Esophagus muscularis mucosa (tissue), 4 donors: ENCODE measurements around the gene STOM. TPM values are rescaled to one million over a fixed set of nuclear protein-coding genes. Genes with fewer than 3 reads are reported as not detected.

Source experiments
- DNase-seq: peaks from one replicate; pipeline ENCODE4 v3.0.0-alpha.2; 2017; ENCODE audit errors: extremely low spot score
- H3K27ac ChIP-seq, 4 donors: fragments of 200-600 bp; sonication (generic); replicated peaks in 1 of 4; 1 replicate in 3 of 4; 2 replicates in 1 of 4; pipeline ENCODE4 v1.5.1; 2016 to 2019; ENCODE audit warnings: mild to moderate bottlenecking in 1 of 4
- H3K27me3 ChIP-seq, 4 donors: fragments of 200-600 bp; sonication (generic); one replicate each; pipeline versions ENCODE4 v1.5.1 to v1.6.0; 2016 to 2019
- H3K36me3 ChIP-seq, 4 donors: fragments of 200-600 bp; sonication (generic); one replicate each; pipeline ENCODE4 v1.5.1; 2016 to 2019
- H3K4me1 ChIP-seq, 4 donors: fragments of 200-600 bp; sonication (generic); one replicate each; pipeline ENCODE4 v1.5.1; 2016 to 2019
- H3K4me3 ChIP-seq, 4 donors: fragments of 200-600 bp; sonication (generic); 1 replicate in 2 of 4; 2 replicates in 2 of 4; pipeline ENCODE4 v1.5.1; 2016 to 2019; ENCODE audit warnings: mild to moderate bottlenecking in 4 of 4, moderate library complexity in 1 of 4
- H3K9me3 ChIP-seq, 4 donors: fragments of 200-600 bp; sonication (generic); 1 replicate in 3 of 4; 2 replicates in 1 of 4; pipeline ENCODE4 v1.5.1; 2016 to 2019
- EP300 ChIP-seq: sonication (generic); formaldehyde crosslinking; IDR thresholded peaks from one replicate; pipeline ENCODE4 v1.6.1; 2017; ENCODE audit warnings: antibody characterized with exemption
- POLR2A ChIP-seq: fragments of 450-650 bp; IDR thresholded peaks from one replicate; pipeline ENCODE4 v1.6.1; 2017; ENCODE audit warnings: antibody characterized with exemption, moderate library complexity, mild to moderate bottlenecking, low read depth
- POLR2AphosphoS5 ChIP-seq, 2 donors: sonication (generic); formaldehyde crosslinking; IDR thresholded peaks; one replicate each; pipeline ENCODE4 v1.6.1; 2017; ENCODE audit warnings: antibody characterized with exemption in 2 of 2
- WGBS: methylation state at CpG from one replicate; pipeline ENCODE4 v1.1.5; 2018; 5-methylcytosine and 5-hydroxymethylcytosine counted together
- intact Hi-C: fragments of 100-400 bp; cut with DNase I; formaldehyde crosslinking; loops from one replicate; pipeline ENCODE4 v1.15.1; 2023
- total RNA-seq, 4 donors: library from RNA; depleted of rRNA; stranded (reverse); fragments of >200 nt; gene quantifications; one replicate each; pipeline versions ENCODE4 v1.1.0 to v1.2.1, GENCODE V29; 2016
- TF ChIP-seq, protein P1 (sequence below), 3 experiments: fragments of 200-600 bp in 2 of 3; fragments of 450-650 bp in 1 of 3; sonication (generic) in 2 of 3; IDR thresholded peaks; one replicate each; pipeline ENCODE4 v1.5.1; 2017 to 2019; ENCODE audit warnings: antibody characterized with exemption in 3 of 3, mild to moderate bottlenecking in 2 of 3, moderate library complexity in 1 of 3

Gene STOM
- total RNA-seq, 4 donors from 2014 or later = 250 to 554 (median 444) TPM

DNA sequence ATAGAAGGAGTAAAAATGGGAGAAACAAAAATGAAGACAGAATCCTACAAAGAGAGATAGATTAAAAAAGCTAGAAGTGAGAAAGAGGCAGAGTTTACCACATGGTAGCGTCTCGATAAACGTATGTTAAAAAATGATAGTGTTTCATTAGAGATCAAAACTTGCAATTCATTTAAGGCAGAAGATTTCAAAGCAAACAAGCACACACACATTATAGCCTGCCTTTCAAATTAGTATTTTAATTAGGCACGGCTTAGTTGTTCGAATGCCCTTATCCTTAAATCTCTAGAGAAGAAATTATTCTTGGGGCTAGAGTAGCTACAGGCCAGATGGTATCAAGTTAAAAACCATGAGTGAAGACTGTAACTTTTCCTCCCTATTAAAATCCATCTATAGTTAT is 6.0 kb downstream of the STOM start:
- peaks cover 73 to 96% (median 92%) of the 10 kb centered on the region in 4 donors for H3K4me1 ChIP-seq
- DNase-seq = no peak
- intact Hi-C loops = no loop called here
- H3K4me3 ChIP-seq = peak overlapping the region; percentile 4 to 87 (median 28)
- no peaks in the 10 kb centered on the region for H3K27me3 ChIP-seq
- H3K36me3 ChIP-seq = peaks cover 0 to 13% (median 6%) of the 10 kb centered on the region in 4 donors
- no peaks in the 10 kb centered on the region for H3K9me3 ChIP-seq
- 59% methylated on average over 5 of the region's 5 CpGs for WGBS
- TF ChIP-seq EP300 (no peak), POLR2A (no peak), POLR2AphosphoS5 (IDR thresholded peaks at IDR 0.05) (no peak)
- TF ChIP-seq, protein P1, sequence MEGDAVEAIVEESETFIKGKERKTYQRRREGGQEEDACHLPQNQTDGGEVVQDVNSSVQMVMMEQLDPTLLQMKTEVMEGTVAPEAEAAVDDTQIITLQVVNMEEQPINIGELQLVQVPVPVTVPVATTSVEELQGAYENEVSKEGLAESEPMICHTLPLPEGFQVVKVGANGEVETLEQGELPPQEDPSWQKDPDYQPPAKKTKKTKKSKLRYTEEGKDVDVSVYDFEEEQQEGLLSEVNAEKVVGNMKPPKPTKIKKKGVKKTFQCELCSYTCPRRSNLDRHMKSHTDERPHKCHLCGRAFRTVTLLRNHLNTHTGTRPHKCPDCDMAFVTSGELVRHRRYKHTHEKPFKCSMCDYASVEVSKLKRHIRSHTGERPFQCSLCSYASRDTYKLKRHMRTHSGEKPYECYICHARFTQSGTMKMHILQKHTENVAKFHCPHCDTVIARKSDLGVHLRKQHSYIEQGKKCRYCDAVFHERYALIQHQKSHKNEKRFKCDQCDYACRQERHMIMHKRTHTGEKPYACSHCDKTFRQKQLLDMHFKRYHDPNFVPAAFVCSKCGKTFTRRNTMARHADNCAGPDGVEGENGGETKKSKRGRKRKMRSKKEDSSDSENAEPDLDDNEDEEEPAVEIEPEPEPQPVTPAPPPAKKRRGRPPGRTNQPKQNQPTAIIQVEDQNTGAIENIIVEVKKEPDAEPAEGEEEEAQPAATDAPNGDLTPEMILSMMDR (IDR thresholded peaks at IDR 0.05) = no peak
- peak overlapping the region; percentile 94 to 97 (median 96) for H3K27ac ChIP-seq

DNA sequence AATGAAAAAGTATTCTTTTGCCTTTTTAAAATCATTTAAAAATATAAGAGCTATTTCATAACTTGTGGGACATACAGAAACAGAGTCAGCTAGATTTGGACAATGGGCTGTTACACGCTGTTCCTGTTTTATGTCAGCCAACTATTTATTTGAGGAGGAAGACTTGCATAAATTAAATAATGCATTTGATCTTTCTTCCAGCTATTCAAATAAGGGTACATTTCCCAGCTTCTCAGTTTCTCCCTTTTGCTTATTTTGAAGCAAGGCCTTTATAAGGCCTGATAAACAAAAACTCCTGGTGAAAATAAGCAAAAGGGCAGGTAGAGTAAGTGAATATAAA is 6.5 kb downstream of the STOM start:
- DNase-seq = no peak
- intact Hi-C loops = no loop called here
- H3K27me3 ChIP-seq = no peaks in the 10 kb centered on the region
- H3K9me3 ChIP-seq = no peaks in the 10 kb centered on the region
- peak overlapping the region; percentile 4 to 87 (median 28) for H3K4me3 ChIP-seq
- peaks cover 78 to 100% (median 96%) of the 10 kb centered on the region in 4 donors for H3K4me1 ChIP-seq
- peaks cover 0 to 13% (median 6%) of the 10 kb centered on the region in 4 donors for H3K36me3 ChIP-seq
- peak overlapping the region; percentile 94 to 97 (median 96) for H3K27ac ChIP-seq
- TF ChIP-seq, protein P1 (IDR thresholded peaks at IDR 0.05) = no peak
- 10% methylated on average over 1 of the region's 1 CpG for WGBS

DNA sequence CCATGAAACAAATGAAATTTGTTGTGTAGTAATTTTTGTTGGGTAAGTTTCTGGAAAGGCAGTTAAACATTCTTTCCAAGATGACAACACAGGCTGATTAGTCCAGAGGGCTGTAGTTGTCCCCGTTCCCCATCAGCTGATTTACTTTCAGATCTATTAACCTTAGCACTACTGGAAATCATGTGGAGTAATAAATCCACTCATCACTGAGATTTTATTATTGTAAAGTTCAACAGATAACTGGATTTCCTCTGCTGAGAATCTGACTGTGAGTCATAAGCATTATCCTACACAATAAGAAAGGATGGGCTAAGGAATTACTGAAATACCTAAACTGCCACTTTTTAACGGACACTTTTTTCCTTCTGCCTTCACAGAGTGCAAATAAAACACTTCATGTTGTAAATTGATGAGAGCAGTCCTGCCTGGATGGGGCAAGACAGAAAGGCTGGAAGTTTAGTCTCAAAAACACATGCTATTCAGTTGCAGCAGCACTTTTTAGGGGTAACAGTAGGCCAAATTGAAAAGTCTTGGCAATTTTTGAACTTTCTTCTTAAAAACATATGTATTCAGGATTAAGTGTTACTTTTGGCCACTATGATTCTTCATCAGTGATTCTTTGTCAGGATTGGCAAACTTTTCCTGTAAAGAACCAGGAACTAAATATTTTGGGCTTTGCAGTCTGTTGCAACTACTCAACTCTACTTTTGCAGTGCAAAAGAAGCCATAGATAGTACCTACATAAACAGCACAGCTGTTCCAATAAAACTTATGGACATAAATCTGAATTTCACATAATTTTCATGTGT is 7.0 kb downstream of the STOM start:
- Histone ChIP-seq H3K36me3 (peaks cover 0 to 15% (median 7%) of the 10 kb centered on the region in 4 donors), H3K4me1 (peaks cover 84 to 100% (median 99%) of the 10 kb centered on the region in 4 donors), H3K9me3 (no peaks in the 10 kb centered on the region), H3K27ac (peak overlapping the region; percentile 94 to 97 (median 96)), H3K4me3 (peak overlapping the region; percentile 1 to 87 (median 28)), H3K27me3 (no peaks in the 10 kb centered on the region)
- WGBS = 4% methylated on average over 2 of the region's 2 CpGs
- TF ChIP-seq EP300 = no peak
- TF ChIP-seq, protein P1 (IDR thresholded peaks at IDR 0.05) = no peak
- TF ChIP-seq POLR2AphosphoS5 (IDR thresholded peaks at IDR 0.05) = peak in 1 of 2 donors; percentile 44
- no peak for TF ChIP-seq POLR2A
- DNase-seq = no peak
- intact Hi-C loops = no loop called here

DNA sequence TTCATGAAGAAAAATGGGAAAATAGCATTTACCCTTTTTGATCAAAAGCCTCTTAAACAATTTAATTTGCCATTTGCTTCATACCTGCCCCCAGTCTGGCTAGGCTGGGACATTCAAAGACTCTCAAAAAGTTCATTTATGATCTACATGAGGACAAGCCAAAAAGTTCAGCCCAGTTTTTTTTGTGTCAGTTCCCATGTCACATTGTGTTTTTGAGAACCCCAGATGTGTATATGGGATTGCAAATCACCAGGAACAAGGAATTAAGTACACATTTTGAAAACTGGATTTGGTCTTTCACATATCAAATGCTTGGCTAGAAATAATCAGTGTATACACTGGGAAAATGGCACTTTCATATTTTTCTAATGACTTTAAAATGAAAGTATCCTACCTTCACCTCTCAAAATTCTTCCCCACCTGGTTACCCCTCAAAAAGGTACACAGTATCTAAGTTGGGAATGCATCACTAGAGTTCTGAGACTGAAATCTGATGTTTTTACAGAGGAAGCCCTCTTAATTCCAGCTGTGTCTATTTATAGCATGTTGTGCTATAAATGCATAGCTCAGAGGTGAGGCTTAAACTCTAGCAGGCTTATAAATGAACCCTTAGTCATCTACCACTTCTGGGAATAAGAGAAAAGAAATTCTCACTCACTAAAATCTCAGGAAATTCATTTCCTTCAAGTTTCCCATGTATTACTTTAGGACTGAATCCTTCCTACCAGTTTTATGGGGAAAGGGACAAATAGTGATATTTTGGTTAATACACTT is 9.3 kb downstream of the STOM start:
- no peaks in the 10 kb centered on the region for H3K27me3 ChIP-seq
- DNase-seq = no peak
- intact Hi-C loops = no loop called here
- H3K36me3 ChIP-seq = peaks cover 0 to 18% (median 10%) of the 10 kb centered on the region in 4 donors
- TF ChIP-seq POLR2A (no peak), EP300 (no peak), POLR2AphosphoS5 (IDR thresholded peaks at IDR 0.05) (no peak)
- TF ChIP-seq, protein P1 (IDR thresholded peaks at IDR 0.05) = no peak
- H3K27ac ChIP-seq = peak overlapping the region; percentile 94 to 97 (median 96)
- H3K4me1 ChIP-seq = peaks cover 93 to 100% (median 98%) of the 10 kb centered on the region in 4 donors
- no peaks in the 10 kb centered on the region for H3K9me3 ChIP-seq
- H3K4me3 ChIP-seq = peak overlapping the region in 2 of 4 donors; percentile 1 to 7
